Fibroblast of lung (primary cell): ENCODE data around the gene TICRR. TPM values are rescaled to one million over a fixed set of nuclear protein-coding genes. Genes with fewer than 3 reads are reported as not detected.

Experiments used
- DNase-seq, 2 donors: peaks; one replicate each; pipeline versions ENCODE4 v3.0.0 to v3.0.0-alpha.2; 2010; ENCODE audit warnings: low read depth in 2 of 2
- H2AFZ ChIP-seq: 2 replicates; pipeline ENCODE4 v1.5.1; 2012; ENCODE audit warnings: low read length, control low read depth, inconsistent platforms
- H3K27ac ChIP-seq: 2 replicates; pipeline ENCODE4 v1.5.1; 2011; ENCODE audit warnings: low read length, control low read depth; ENCODE audit not compliant: insufficient read depth
- H3K27me3 ChIP-seq: 2 replicates; pipeline ENCODE4 v1.5.1; 2011; ENCODE audit warnings: mild to moderate bottlenecking, low read length; ENCODE audit not compliant: control insufficient read depth, insufficient read depth
- H3K36me3 ChIP-seq: 2 replicates; pipeline ENCODE4 v1.5.1; 2011; ENCODE audit warnings: low read length; ENCODE audit not compliant: control insufficient read depth, insufficient read depth
- H3K4me1 ChIP-seq: 2 replicates; pipeline ENCODE4 v1.5.1; 2011; ENCODE audit warnings: low read length; ENCODE audit not compliant: control insufficient read depth, insufficient read depth; ENCODE audit errors: extremely low read depth
- H3K4me2 ChIP-seq: 2 replicates; pipeline ENCODE4 v1.5.1; 2011; ENCODE audit warnings: low read length, control low read depth; ENCODE audit not compliant: insufficient read depth; ENCODE audit errors: extremely low read depth
- H3K4me3 ChIP-seq, 4 experiments: fragments of 200-600 bp in 1 of 4; sonication (generic) in 1 of 4; replicated peaks in 1 of 4; 2 replicates each; pipeline ENCODE4 v1.5.1; 2011 to 2016; ENCODE audit warnings: low read length in 4 of 4, low read depth in 3 of 4, mild to moderate bottlenecking in 3 of 4, control low read depth in 2 of 4, inconsistent platforms in 1 of 4, mixed read lengths in 1 of 4; ENCODE audit not compliant: insufficient read depth in 1 of 4; ENCODE audit errors: control extremely low read depth in 1 of 4
- H3K79me2 ChIP-seq: 2 replicates; pipeline ENCODE4 v1.5.1; 2012; ENCODE audit warnings: mild to moderate bottlenecking, low read length, inconsistent platforms; ENCODE audit not compliant: control insufficient read depth, insufficient read depth
- H3K9ac ChIP-seq: 2 replicates; pipeline ENCODE4 v1.5.1; 2011; ENCODE audit warnings: mild to moderate bottlenecking, low read length, control low read depth; ENCODE audit not compliant: insufficient read depth
- H3K9me3 ChIP-seq: 2 replicates; pipeline ENCODE4 v1.5.1; 2012; ENCODE audit warnings: low read depth, low read length; ENCODE audit not compliant: control insufficient read depth, insufficient read depth
- H4K20me1 ChIP-seq: 2 replicates; pipeline ENCODE4 v1.5.1; 2011; ENCODE audit warnings: low read length; ENCODE audit not compliant: control insufficient read depth, insufficient read depth; ENCODE audit errors: extremely low read depth
- CTCF ChIP-seq, 2 donors: IDR thresholded peaks in 1 of 2; conservative IDR thresholded peaks in 1 of 2; 1 replicate in 1 of 2; 2 replicates in 1 of 2; pipeline ENCODE4 v1.5.1; 2011 to 2012; ENCODE audit warnings: low read length in 2 of 2, control low read depth in 1 of 2, inconsistent platforms in 1 of 2, low read depth in 1 of 2, mild to moderate bottlenecking in 1 of 2
- EZH2 ChIP-seq: IDR thresholded peaks from 2 replicates; pipeline ENCODE4 v1.5.1; 2012; ENCODE audit warnings: low read length, control low read depth, mild to moderate bottlenecking; ENCODE audit errors: missing control alignments
- polyA plus RNA-seq, 2 donors: library from polyadenylated mRNA; depleted of rRNA in 1 of 2; stranded (reverse) in 1 of 2; unstranded in 1 of 2; fragments of >200 nt; gene quantifications; 2 replicates each; pipeline ENCODE4 v1.2.1, GENCODE V29; 2011 to 2012; ENCODE audit warnings: missing spikeins in 1 of 2
- total RNA-seq: library from RNA; depleted of rRNA; stranded (reverse); fragments of >200 nt; gene quantifications from 2 replicates; pipeline ENCODE4 v1.2.1, GENCODE V29; 2014

The TICRR gene
- total and polyA plus RNA-seq, 2 donors (not counting 1 experiment from before 2014, with no cell fraction given): 1.2 to 1.6 TPM

GRCh38 chr15:89627256-89627970, 52.1 kb downstream of the TICRR start:
- Histone ChIP-seq H3K9ac (no peak overlapping the region), H3K4me3 (no peak overlapping the region), H2AFZ (no peak overlapping the region), H3K9me3 (no peaks in the 10 kb centered on the region), H4K20me1 (no peaks in the 10 kb centered on the region), H3K79me2 (no peaks in the 10 kb centered on the region), H3K27me3 (no peaks in the 10 kb centered on the region), H3K36me3 (peaks cover 43% of the 10 kb centered on the region), H3K4me1 (no peaks in the 10 kb centered on the region), H3K4me2 (no peak overlapping the region), H3K27ac (no peak overlapping the region)
- no peak for DNase-seq
- TF ChIP-seq EZH2: no peak
- TF ChIP-seq CTCF (conservative IDR thresholded peaks at IDR 0.05 in 1 of 2, IDR thresholded peaks at IDR 0.05 in 1 of 2; ENCODE audit: low read depth in 1 of 2, low read length in 2 of 2): no peak

- Histone ChIP-seq H3K4me2 (no peak overlapping the region), H3K4me3 (no peak overlapping the region), H3K27me3 (no peaks in the 10 kb centered on the region), H4K20me1 (no peaks in the 10 kb centered on the region), H3K79me2 (no peaks in the 10 kb centered on the region), H3K4me1 (no peaks in the 10 kb centered on the region), H3K9me3 (no peaks in the 10 kb centered on the region), H3K36me3 (peaks cover 44% of the 10 kb centered on the region), H2AFZ (no peak overlapping the region), H3K9ac (no peak overlapping the region), H3K27ac (no peak overlapping the region)
- DNase-seq: no peak
- TF ChIP-seq EZH2 (no peak), CTCF (conservative IDR thresholded peaks at IDR 0.05 in 1 of 2, IDR thresholded peaks at IDR 0.05 in 1 of 2; ENCODE audit: low read depth in 1 of 2, low read length in 2 of 2) (no peak)
Observed at GRCh38 chr15:89628301-89628700, 53.0 kb downstream of the TICRR start.

GRCh38 chr15:89628806-89629715, 53.8 kb downstream of the TICRR start:
- peaks cover 49% of the 10 kb centered on the region for H3K36me3 ChIP-seq
- no peaks in the 10 kb centered on the region for H3K9me3 ChIP-seq
- H3K9ac ChIP-seq: no peak overlapping the region
- H3K4me2 ChIP-seq: no peak overlapping the region
- H4K20me1 ChIP-seq: no peaks in the 10 kb centered on the region
- no peak overlapping the region for H3K27ac ChIP-seq
- no peaks in the 10 kb centered on the region for H3K79me2 ChIP-seq
- no peak for DNase-seq
- H3K4me1 ChIP-seq: no peaks in the 10 kb centered on the region
- no peak overlapping the region for H3K4me3 ChIP-seq
- no peak overlapping the region for H2AFZ ChIP-seq
- TF ChIP-seq EZH2 (no peak), CTCF (conservative IDR thresholded peaks at IDR 0.05 in 1 of 2, IDR thresholded peaks at IDR 0.05 in 1 of 2; ENCODE audit: low read depth in 1 of 2, low read length in 2 of 2) (no peak)
- no peaks in the 10 kb centered on the region for H3K27me3 ChIP-seq
